Fibroblast of lung (primary cell): ENCODE results near the gene DHRS9.

Source experiments
- CTCF ChIP-seq, 2 donors: IDR thresholded peaks in 1 of 2; conservative IDR thresholded peaks in 1 of 2; 1 replicate in 1 of 2; 2 replicates in 1 of 2; pipeline ENCODE4 v1.5.1; 2011 to 2012; ENCODE audit warnings: low read length in 2 of 2, control low read depth in 1 of 2, inconsistent platforms in 1 of 2, low read depth in 1 of 2, mild to moderate bottlenecking in 1 of 2
- EZH2 ChIP-seq: IDR thresholded peaks from 2 replicates; pipeline ENCODE4 v1.5.1; 2012; ENCODE audit warnings: low read length, control low read depth, mild to moderate bottlenecking; ENCODE audit errors: missing control alignments

GRCh38 chr2:169093535-169093934 lies 24.2 kb downstream of the DHRS9 start:
- TF ChIP-seq CTCF (conservative IDR thresholded peaks at IDR 0.05 in 1 of 2, IDR thresholded peaks at IDR 0.05 in 1 of 2; ENCODE audit: low read depth in 1 of 2, low read length in 2 of 2) (no peak), EZH2 (no peak)
